GM10847 (cell line): ENCODE results near the gene CDKAL1.

Experiments used
- POLR2A ChIP-seq: IDR thresholded peaks from 2 replicates; pipeline ENCODE4 v1.6.1; 2011; ENCODE audit not compliant: insufficient read length; ENCODE audit errors: extremely low read depth

The CDKAL1 gene

DNA sequence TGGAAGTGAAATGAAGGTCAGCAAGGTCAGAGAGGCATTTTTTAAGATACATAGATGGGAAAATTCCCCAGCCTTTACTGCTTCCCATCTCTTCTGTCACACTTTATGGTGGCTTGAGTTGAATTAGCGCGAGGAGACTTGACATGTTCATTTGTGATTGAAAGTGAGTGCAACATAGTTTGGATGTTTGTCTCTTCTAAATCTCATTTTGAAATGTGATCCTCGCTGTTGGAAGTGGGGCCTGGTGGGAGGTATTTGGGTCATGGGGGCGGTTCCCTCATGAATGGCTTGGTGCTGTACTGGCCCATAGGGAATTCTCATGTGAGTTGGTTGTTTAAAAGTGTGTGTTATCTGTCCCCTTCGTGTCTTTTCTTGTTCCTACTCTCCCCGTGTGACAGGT lies 237.2 kb downstream of the CDKAL1 start:
- TF ChIP-seq POLR2A = no peak

GRCh38 chr6:20773822-20774221 lies 239.6 kb downstream of the CDKAL1 start:
- no peak for TF ChIP-seq POLR2A

GRCh38 chr6:20775981-20776380 lies 241.7 kb downstream of the CDKAL1 start:
- TF ChIP-seq POLR2A = no peak

- no peak for TF ChIP-seq POLR2A
Observed at GRCh38 chr6:20777801-20778200, 243.5 kb downstream of the CDKAL1 start.

GRCh38 chr6:20778459-20778858 lies 244.2 kb downstream of the CDKAL1 start:
- no peak for TF ChIP-seq POLR2A

- no peak for TF ChIP-seq POLR2A
Observed at GRCh38 chr6:20778912-20779311, 244.7 kb downstream of the CDKAL1 start.

DNA sequence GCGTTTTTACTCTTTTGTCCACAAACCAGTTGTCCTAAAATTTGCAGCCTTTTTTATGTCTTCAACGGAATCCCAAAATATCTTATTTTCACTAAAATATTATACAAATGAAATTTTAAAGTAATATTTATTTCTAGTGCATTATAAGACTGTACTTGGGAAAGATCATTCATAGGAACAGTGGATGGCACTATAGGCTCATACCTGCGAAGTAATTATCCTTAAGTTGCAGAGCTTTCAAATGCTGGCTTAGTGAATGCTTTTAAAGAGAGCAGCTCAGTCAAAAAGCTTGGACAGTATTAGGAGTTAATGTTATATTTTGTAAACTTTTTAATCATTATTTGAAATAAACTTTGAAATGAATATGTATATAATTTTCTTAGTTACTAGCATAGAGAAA lies 254.9 kb downstream of the CDKAL1 start:
- TF ChIP-seq POLR2A = no peak

DNA sequence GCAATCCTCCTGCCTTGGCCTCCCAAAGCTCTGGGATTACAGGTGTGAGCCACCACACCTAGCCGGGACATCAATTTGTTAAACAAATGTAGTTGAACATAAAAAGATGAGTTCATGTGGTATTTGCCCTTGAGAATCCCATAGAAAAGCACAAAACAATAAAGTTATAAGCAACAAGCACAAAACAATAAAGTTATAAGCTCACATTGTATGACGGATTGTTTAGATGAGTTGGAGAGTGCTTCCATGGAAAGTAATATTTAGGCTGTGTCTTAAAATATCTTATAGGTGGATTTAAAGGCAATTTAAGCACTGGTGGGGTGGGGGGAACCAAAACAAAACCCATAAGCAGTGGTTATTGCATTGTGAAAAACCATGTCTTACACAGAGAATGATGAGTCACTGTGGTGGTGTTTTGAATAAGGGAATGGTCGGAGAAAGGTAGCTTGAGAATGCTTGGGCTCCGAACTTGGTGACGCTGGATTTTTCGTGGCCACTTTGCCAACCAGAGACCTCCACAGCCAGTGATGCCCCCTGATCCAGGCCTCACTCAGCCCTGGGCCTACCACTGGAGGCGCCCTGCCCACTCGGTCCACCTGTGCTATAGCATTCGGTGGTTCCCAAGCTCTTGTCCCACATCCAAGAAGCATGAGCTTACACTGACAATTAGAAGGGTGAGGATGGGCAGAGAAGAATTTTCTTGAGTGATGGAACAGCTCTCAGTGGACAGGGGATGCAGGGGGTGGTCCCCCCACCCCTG lies 256.0 kb downstream of the CDKAL1 start:
- TF ChIP-seq POLR2A = no peak

DNA sequence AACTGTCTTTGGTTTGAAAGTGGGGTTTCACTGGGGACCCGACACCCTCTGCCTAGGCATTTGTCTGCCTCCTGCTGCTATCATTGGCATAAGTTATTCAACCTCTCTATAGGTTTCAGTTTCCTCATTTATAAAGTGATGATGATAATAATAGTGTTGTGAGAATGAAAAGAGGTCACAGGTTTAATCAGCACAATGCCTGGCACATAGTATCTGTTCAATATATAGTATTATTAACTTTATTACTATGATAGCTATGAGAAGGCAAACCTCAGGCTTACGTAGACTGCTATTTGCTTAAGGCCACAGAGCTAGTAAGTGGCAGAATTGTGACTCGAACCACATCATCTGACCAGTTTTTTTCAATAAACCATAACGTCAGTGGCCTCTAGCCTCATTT lies 256.8 kb downstream of the CDKAL1 start:
- TF ChIP-seq POLR2A = no peak

- TF ChIP-seq POLR2A = no peak
Observed at GRCh38 chr6:20791944-20792343, 257.7 kb downstream of the CDKAL1 start.

- TF ChIP-seq POLR2A = no peak
Observed at GRCh38 chr6:20793174-20793573, 258.9 kb downstream of the CDKAL1 start.

- no peak for TF ChIP-seq POLR2A
Observed at GRCh38 chr6:20797597-20797996, 263.3 kb downstream of the CDKAL1 start.

GRCh38 chr6:20800229-20800628 lies 266.0 kb downstream of the CDKAL1 start:
- TF ChIP-seq POLR2A = no peak

DNA sequence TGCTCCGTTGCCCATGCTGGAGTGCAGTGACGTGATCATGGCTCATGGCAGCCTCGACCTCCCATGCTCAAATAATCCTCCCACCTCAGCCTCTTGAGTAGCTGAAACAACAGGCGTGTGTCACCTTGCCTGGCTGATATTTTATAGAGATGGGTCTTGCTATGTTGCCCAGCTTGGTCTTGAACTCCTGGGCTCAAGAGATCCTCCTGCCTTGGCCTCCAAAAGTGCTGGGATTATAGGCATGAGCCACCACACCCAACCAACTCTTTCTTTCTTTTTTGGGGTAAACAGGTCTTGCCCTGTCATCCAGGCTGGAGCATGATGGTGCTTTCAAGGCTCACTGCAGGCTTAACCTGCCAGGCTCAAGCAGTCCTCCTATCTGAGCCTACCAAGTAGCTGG lies 266.4 kb downstream of the CDKAL1 start:
- TF ChIP-seq POLR2A = no peak

- no peak for TF ChIP-seq POLR2A
Observed at GRCh38 chr6:20801595-20801994, 267.3 kb downstream of the CDKAL1 start.

DNA sequence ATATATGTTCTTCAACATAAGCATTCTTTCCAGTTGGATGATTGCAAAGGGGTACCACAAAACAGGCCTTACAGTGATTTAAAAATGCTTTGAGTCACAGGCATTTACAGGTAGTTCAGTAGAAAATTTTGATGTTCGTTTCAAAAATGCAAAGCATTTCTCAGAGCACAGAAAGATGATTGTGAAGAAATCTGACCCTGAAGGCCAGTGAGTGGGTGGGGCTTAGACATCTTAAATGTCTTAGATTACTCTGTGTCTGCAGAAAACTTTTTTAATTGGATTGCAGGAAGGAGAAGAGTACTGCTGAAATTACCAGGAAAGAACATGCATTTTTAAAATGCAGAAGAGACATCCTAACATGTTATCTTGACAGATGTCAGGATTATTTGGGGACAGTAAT lies 268.3 kb downstream of the CDKAL1 start:
- no peak for TF ChIP-seq POLR2A

- TF ChIP-seq POLR2A = no peak
Observed at GRCh38 chr6:20805021-20805420, 270.8 kb downstream of the CDKAL1 start.
